ENCODE measurements around the gene ARHGEF25.
A peak's percentile ranks its signal among the peaks of the same experiment; 100 is the strongest.

ARHGEF25 gene

GRCh38 chr12:57592551-57593165 lies 18.6 kb upstream of the ARHGEF25 start:
- no peak overlapping the region for H3K4me3 ChIP-seq (replicated peaks in 1 of 2; ENCODE audit: low read depth in 2 of 2, low read length in 2 of 2)
- peak in 1 of 2 donors; percentile 15 for DNase-seq (ENCODE audit: low read depth in 2 of 2)
- no peak for TF ChIP-seq CTCF (IDR thresholded peaks at IDR 0.05; ENCODE audit: low read depth, low read length)

GRCh38 chr12:57593187-57593586 lies 18.0 kb upstream of the ARHGEF25 start:
- no peak for TF ChIP-seq CTCF (IDR thresholded peaks at IDR 0.05; ENCODE audit: low read depth, low read length)
- H3K4me3 ChIP-seq (replicated peaks in 1 of 2; ENCODE audit: low read depth in 2 of 2, low read length in 2 of 2): no peak overlapping the region
- no peak for DNase-seq (ENCODE audit: low read depth in 2 of 2)

GRCh38 chr12:57600395-57600794 lies 10.8 kb upstream of the ARHGEF25 start:
- no peak overlapping the region for H3K4me3 ChIP-seq (replicated peaks in 1 of 2; ENCODE audit: low read depth in 2 of 2, low read length in 2 of 2)
- TF ChIP-seq CTCF (IDR thresholded peaks at IDR 0.05; ENCODE audit: low read depth, low read length): no peak
- no peak for DNase-seq (ENCODE audit: low read depth in 2 of 2)

- no peak for DNase-seq (ENCODE audit: low read depth in 2 of 2)
- H3K4me3 ChIP-seq (replicated peaks in 1 of 2; ENCODE audit: low read depth in 2 of 2, low read length in 2 of 2): no peak overlapping the region
- no peak for TF ChIP-seq CTCF (IDR thresholded peaks at IDR 0.05; ENCODE audit: low read depth, low read length)
Observed at GRCh38 chr12:57602544-57602943, 8.7 kb upstream of the ARHGEF25 start.

GRCh38 chr12:57603324-57603723 lies 7.9 kb upstream of the ARHGEF25 start:
- no peak for DNase-seq (ENCODE audit: low read depth in 2 of 2)
- no peak for TF ChIP-seq CTCF (IDR thresholded peaks at IDR 0.05; ENCODE audit: low read depth, low read length)
- no peak overlapping the region for H3K4me3 ChIP-seq (replicated peaks in 1 of 2; ENCODE audit: low read depth in 2 of 2, low read length in 2 of 2)

- no peak for TF ChIP-seq CTCF (IDR thresholded peaks at IDR 0.05; ENCODE audit: low read depth, low read length)
- H3K4me3 ChIP-seq (replicated peaks in 1 of 2; ENCODE audit: low read depth in 2 of 2, low read length in 2 of 2): peak overlapping the region; percentile 59 to 72
- peak; percentile 35 to 74 for DNase-seq (ENCODE audit: low read depth in 2 of 2)
Observed at GRCh38 chr12:57603815-57604453, 7.3 kb upstream of the ARHGEF25 start.
